ENCODE measurements around the gene PTEN.

GRCh38 chr10:87974130-87974529 is 110.7 kb downstream of the PTEN start:
- TF ChIP-seq CTCF (IDR thresholded peaks at IDR 0.05) = no peak
- no peak for TF ChIP-seq POLR2A (IDR thresholded peaks at IDR 0.05)

All from esophagus squamous epithelium (tissue), 4 donors.